Panc1 (cell line): ENCODE data around the gene ADGB. TPM values are rescaled to one million over a fixed set of nuclear protein-coding genes. Genes with fewer than 3 reads are reported as not detected.

Experiments used
- ATAC-seq: fragments of 200-7000 bp; cut with Tn5 transposase; 2 replicates; pipeline ENCODE4 v1.9.1; 2020; ENCODE audit warnings: mild to moderate bottlenecking, moderate library complexity
- BruUV-seq: library from RNA; stranded (reverse); fragments of 400-500 nt; replicated peaks from 2 replicates; lab custom pipeline; 2021; lab: Mats Ljungman, UMichigan
- CTCF ChIA-PET: fragments of 300-600 bp; sonication (Branson Sonifier 250); formaldehyde crosslinking; loops from one replicate; lab custom pipeline; 2022; ENCODE audit warnings: antibody characterized with exemption; lab: Charles Lee
- POLR2A ChIA-PET: fragments of 300-600 bp; sonication (Branson Sonifier 250); formaldehyde crosslinking; loops from one replicate; lab custom pipeline; 2022; ENCODE audit warnings: antibody characterized with exemption; lab: Charles Lee
- DNase-seq: peaks from one replicate; pipeline ENCODE4 v3.0.0-alpha.2; 2010; ENCODE audit warnings: low read depth, low spot score
- H3K27ac ChIP-seq: 2 replicates; pipeline ENCODE4 v1.5.1; 2011; ENCODE audit warnings: mild to moderate bottlenecking, low read length, inconsistent platforms
- H3K27me3 ChIP-seq: fragments of 200-500 bp; sonication (Bioruptor generic); 2 replicates; pipeline ENCODE4 v1.6.0; 2014; ENCODE audit warnings: low read length, inconsistent platforms; ENCODE audit not compliant: control insufficient read depth, insufficient read depth
- H3K36me3 ChIP-seq: fragments of 200-500 bp; sonication (Bioruptor generic); 2 replicates; pipeline ENCODE4 v1.5.1; 2014; ENCODE audit warnings: inconsistent platforms, mild to moderate bottlenecking, low read length, moderate library complexity; ENCODE audit not compliant: control insufficient read depth, insufficient read depth
- H3K4me1 ChIP-seq: 2 replicates; pipeline ENCODE4 v1.5.1; 2011; ENCODE audit warnings: inconsistent platforms, mild to moderate bottlenecking, low read length, moderate library complexity; ENCODE audit not compliant: control insufficient read depth, insufficient read depth
- H3K4me3 ChIP-seq, 2 experiments: 2 replicates each; pipeline ENCODE4 v1.5.1; 2011 to 2012; ENCODE audit warnings: low read depth in 2 of 2, low read length in 2 of 2, mild to moderate bottlenecking in 2 of 2, inconsistent platforms in 1 of 2, moderate library complexity in 1 of 2
- H3K9me3 ChIP-seq: fragments of 200-500 bp; sonication (Bioruptor generic); 2 replicates; pipeline ENCODE4 v1.5.1; 2014; ENCODE audit warnings: low read depth, mild to moderate bottlenecking, inconsistent platforms, low read length, moderate library complexity; ENCODE audit not compliant: control insufficient read depth, insufficient read depth
- POLR2AphosphoS5 ChIP-seq: IDR thresholded peaks from 2 replicates; pipeline ENCODE4 v1.6.1; 2012; ENCODE audit warnings: mild to moderate bottlenecking, low read depth, low read length, moderate library complexity
- SIN3A ChIP-seq: IDR thresholded peaks from 2 replicates; pipeline ENCODE4 v1.6.1; 2012; ENCODE audit warnings: low read depth, mild to moderate bottlenecking, low read length, moderate library complexity, borderline replicate concordance; ENCODE audit not compliant: insufficient read depth
- TCF7L2 ChIP-seq: IDR thresholded peaks from 2 replicates; pipeline ENCODE4 v1.6.1; 2011; ENCODE audit warnings: mild to moderate bottlenecking, low read depth, low read length, inconsistent platforms
- in situ Hi-C: cut with HindIII; loops from 2 replicates; pipeline ENCODE4 v1.10.0; 2016; ENCODE audit warnings: low sequenced_read_pairs, low pct_unique_long_range_greater_than_20kb
- intact Hi-C: fragments of 100-400 bp; cut with micrococcal nuclease; formaldehyde crosslinking; loops from one replicate; pipeline ENCODE4 v1.10.0; 2022; ENCODE audit not compliant: unreplicated experiment
- total RNA-seq: library from RNA; stranded (reverse); gene quantifications from one replicate; pipeline ENCODE4 v1.2.1, GENCODE V29; 2021; ENCODE audit not compliant: unreplicated experiment
- TF ChIP-seq, protein P1 (sequence below), 2 experiments: IDR thresholded peaks; 2 replicates each; pipeline ENCODE4 v1.6.1; 2011 to 2012; ENCODE audit warnings: low read depth in 2 of 2, control low read depth in 1 of 2, low read length in 1 of 2, mild to moderate bottlenecking in 1 of 2, moderate library complexity in 1 of 2; ENCODE audit not compliant: insufficient read depth in 1 of 2
- TF ChIP-seq, protein P2 (sequence below): fragments of 450-650 bp; IDR thresholded peaks from 2 replicates; pipeline ENCODE4 v1.5.1; 2017; ENCODE audit warnings: mild to moderate bottlenecking

ADGB gene
- total RNA-seq, 1 experiment from 2014 or later, result not detected

DNA sequence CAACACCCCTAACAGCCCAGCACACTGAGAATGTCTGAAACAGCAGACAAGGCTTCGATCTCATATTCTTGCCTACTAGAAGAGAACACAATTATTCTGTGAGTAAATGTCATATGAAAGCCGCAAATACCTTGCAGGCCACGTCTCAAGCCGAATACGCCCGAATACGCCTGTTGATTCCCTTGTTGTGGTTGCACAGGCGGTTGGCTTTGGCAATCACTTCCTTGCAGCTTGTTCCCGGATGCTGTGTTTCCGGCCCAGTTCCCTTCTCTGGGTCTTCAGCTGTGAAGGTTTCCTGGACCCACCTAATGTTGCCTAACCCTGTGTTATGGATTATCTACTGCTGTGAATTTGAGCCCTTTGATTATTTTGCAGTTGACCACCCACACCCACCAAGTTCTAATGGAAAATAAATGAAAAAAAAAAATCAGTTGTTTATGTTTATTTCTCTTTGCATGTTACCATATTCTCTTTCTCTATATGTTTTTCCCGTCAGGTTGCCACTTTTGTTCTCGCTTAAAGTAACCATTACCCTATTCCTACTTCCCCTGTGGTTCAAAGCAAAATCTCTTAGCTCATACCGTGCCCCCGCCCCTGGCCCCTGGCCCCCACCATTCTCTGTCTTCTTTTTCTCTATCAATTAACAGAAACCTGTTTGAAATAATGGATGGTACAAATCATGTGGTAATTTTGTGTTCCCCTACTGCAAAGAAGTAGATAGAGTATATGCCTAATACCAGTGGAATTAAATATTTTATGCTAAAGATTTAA, 172.4 kb downstream of the ADGB start:
- TF ChIP-seq, protein P1, sequence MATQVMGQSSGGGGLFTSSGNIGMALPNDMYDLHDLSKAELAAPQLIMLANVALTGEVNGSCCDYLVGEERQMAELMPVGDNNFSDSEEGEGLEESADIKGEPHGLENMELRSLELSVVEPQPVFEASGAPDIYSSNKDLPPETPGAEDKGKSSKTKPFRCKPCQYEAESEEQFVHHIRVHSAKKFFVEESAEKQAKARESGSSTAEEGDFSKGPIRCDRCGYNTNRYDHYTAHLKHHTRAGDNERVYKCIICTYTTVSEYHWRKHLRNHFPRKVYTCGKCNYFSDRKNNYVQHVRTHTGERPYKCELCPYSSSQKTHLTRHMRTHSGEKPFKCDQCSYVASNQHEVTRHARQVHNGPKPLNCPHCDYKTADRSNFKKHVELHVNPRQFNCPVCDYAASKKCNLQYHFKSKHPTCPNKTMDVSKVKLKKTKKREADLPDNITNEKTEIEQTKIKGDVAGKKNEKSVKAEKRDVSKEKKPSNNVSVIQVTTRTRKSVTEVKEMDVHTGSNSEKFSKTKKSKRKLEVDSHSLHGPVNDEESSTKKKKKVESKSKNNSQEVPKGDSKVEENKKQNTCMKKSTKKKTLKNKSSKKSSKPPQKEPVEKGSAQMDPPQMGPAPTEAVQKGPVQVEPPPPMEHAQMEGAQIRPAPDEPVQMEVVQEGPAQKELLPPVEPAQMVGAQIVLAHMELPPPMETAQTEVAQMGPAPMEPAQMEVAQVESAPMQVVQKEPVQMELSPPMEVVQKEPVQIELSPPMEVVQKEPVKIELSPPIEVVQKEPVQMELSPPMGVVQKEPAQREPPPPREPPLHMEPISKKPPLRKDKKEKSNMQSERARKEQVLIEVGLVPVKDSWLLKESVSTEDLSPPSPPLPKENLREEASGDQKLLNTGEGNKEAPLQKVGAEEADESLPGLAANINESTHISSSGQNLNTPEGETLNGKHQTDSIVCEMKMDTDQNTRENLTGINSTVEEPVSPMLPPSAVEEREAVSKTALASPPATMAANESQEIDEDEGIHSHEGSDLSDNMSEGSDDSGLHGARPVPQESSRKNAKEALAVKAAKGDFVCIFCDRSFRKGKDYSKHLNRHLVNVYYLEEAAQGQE (IDR thresholded peaks at IDR 0.05; ENCODE audit: insufficient read depth in 1 of 2, low read depth in 2 of 2, low read length in 1 of 2), result no peak
- TF ChIP-seq SIN3A, result no peak
- TF ChIP-seq, protein P2, sequence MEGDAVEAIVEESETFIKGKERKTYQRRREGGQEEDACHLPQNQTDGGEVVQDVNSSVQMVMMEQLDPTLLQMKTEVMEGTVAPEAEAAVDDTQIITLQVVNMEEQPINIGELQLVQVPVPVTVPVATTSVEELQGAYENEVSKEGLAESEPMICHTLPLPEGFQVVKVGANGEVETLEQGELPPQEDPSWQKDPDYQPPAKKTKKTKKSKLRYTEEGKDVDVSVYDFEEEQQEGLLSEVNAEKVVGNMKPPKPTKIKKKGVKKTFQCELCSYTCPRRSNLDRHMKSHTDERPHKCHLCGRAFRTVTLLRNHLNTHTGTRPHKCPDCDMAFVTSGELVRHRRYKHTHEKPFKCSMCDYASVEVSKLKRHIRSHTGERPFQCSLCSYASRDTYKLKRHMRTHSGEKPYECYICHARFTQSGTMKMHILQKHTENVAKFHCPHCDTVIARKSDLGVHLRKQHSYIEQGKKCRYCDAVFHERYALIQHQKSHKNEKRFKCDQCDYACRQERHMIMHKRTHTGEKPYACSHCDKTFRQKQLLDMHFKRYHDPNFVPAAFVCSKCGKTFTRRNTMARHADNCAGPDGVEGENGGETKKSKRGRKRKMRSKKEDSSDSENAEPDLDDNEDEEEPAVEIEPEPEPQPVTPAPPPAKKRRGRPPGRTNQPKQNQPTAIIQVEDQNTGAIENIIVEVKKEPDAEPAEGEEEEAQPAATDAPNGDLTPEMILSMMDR, result no peak
- no peak for TF ChIP-seq TCF7L2
- TF ChIP-seq POLR2AphosphoS5, result no peak
- intact Hi-C loops (no loop called here), in situ Hi-C loops (no loop called here)
- Histone ChIP-seq H3K27me3 (no peaks in the 10 kb centered on the region), H3K27ac (no peak overlapping the region), H3K36me3 (no peaks in the 10 kb centered on the region), H3K4me1 (no peaks in the 10 kb centered on the region), H3K4me3 (no peak overlapping the region), H3K9me3 (no peaks in the 10 kb centered on the region)
- POLR2A ChIA-PET, result no interaction called here
- CTCF ChIA-PET, result no interaction called here
- ATAC-seq (no peak; the same call in 1 of the 2 replicates), DNase-seq (no peak)
- no TSS peak for BruUV-seq

DNA sequence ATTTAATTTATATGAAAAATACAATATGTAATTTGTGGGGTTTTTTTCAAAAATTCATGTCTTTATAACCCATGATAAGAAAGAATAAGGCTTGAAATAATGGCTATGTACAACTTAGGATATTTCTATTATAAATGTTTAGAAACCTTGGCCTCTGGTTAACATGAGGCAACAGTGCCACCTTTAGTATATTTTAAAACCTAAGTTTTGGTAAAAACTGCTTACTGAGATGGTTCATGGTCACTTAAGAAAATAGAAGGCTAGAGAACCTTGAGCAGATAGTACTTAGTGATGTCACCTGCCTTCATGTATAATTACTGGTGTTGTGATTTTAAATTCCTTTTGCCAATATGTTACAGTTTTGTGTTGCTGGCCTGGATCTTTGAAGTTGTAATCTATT, 176.4 kb downstream of the ADGB start:
- DNase-seq (no peak), ATAC-seq (no peak)
- ChIA-PET CTCF (no interaction called here), POLR2A (no interaction called here)
- H3K9me3 ChIP-seq, result no peaks in the 10 kb centered on the region
- no TSS peak for BruUV-seq
- intact Hi-C loops (no loop called here), in situ Hi-C loops (no loop called here)
- no peak overlapping the region for H3K27ac ChIP-seq
- no peaks in the 10 kb centered on the region for H3K4me1 ChIP-seq
- no peaks in the 10 kb centered on the region for H3K36me3 ChIP-seq
- no peaks in the 10 kb centered on the region for H3K27me3 ChIP-seq
- no peak for TF ChIP-seq TCF7L2
- TF ChIP-seq, protein P2, result peak; percentile 11; the same call in 1 of the 2 replicates
- no peak overlapping the region for H3K4me3 ChIP-seq
